Smooth muscle cell (in vitro differentiated cells): ENCODE measurements around the gene USP13. TPM values are rescaled to one million over a fixed set of nuclear protein-coding genes. Genes with fewer than 3 reads are reported as not detected.

Experiments
- DNase-seq: peaks from one replicate; lab custom pipeline; 2025; ENCODE audit not compliant: unreplicated experiment; lab: John Stamatoyannopoulos, UW
- H2AFZ ChIP-seq: fragments of 200-600 bp; sonication (generic); 2 replicates; pipeline ENCODE4 v1.6.0; 2016; ENCODE audit warnings: antibody characterized with exemption, low read depth, mild to moderate bottlenecking
- H3F3A ChIP-seq: fragments of 200-600 bp; sonication (generic); 2 replicates; pipeline ENCODE4 v1.6.0; 2017; ENCODE audit warnings: antibody characterized with exemption, low read depth
- H3K27ac ChIP-seq: fragments of 200-600 bp; sonication (generic); 2 replicates; pipeline ENCODE4 v1.5.1; 2016; ENCODE audit warnings: low read depth, mild to moderate bottlenecking
- H3K27me3 ChIP-seq: fragments of 200-600 bp; sonication (generic); 2 replicates; pipeline ENCODE4 v1.6.1; 2016; ENCODE audit warnings: low read depth, mild to moderate bottlenecking
- H3K36me3 ChIP-seq: fragments of 200-600 bp; sonication (generic); 2 replicates; pipeline ENCODE4 v1.5.1; 2016; ENCODE audit warnings: low read depth
- H3K4me1 ChIP-seq: fragments of 200-600 bp; sonication (generic); 2 replicates; pipeline ENCODE4 v1.5.1; 2016; ENCODE audit warnings: low read depth
- H3K4me2 ChIP-seq: fragments of 200-600 bp; sonication (generic); 2 replicates; pipeline ENCODE4 v1.6.0; 2016; ENCODE audit warnings: mild to moderate bottlenecking
- H3K4me3 ChIP-seq: fragments of 200-600 bp; sonication (generic); 2 replicates; pipeline ENCODE4 v1.5.1; 2016; ENCODE audit warnings: mild to moderate bottlenecking
- H3K79me2 ChIP-seq: fragments of 200-600 bp; sonication (generic); 2 replicates; pipeline ENCODE4 v1.6.0; 2016; ENCODE audit warnings: low read depth, mild to moderate bottlenecking
- H3K9ac ChIP-seq: fragments of 200-600 bp; sonication (generic); 2 replicates; pipeline ENCODE4 v1.6.0; 2016; ENCODE audit warnings: low read depth
- H3K9me3 ChIP-seq: fragments of 200-600 bp; sonication (generic); replicated peaks from 2 replicates; pipeline ENCODE4 v1.5.1; 2016; ENCODE audit warnings: low read depth
- H4K20me1 ChIP-seq: fragments of 200-600 bp; sonication (generic); 2 replicates; pipeline ENCODE4 v1.6.0; 2016; ENCODE audit warnings: low read depth
- CTCF ChIP-seq: fragments of 200-600 bp; sonication (generic); IDR thresholded peaks from 2 replicates; pipeline ENCODE4 v1.5.1; 2017; ENCODE audit warnings: borderline replicate concordance, mild to moderate bottlenecking, antibody characterized with exemption; ENCODE audit not compliant: insufficient read depth, poor library complexity, severe bottlenecking
- WGBS: methylation state at CpG from one replicate; pipeline ENCODE4 v1.1.7; 2016; ENCODE audit warnings: low lambda C conversion rate; 5-methylcytosine and 5-hydroxymethylcytosine counted together
- polyA plus RNA-seq: library from polyadenylated mRNA; unstranded; fragments of >200 nt; fragmentation: Nextera tagmentation; extraction: Ambion mirVana; gene quantifications from 2 replicates; pipeline ENCODE4 v1.2.1, GENCODE V29; 2016
- total RNA-seq: library from RNA; depleted of rRNA; stranded (reverse); fragments of >200 nt; gene quantifications from 2 replicates; pipeline ENCODE4 v1.2.3, GENCODE V29; 2014

The USP13 gene
- total and polyA plus RNA-seq, 2 experiments from 2014 or later: 2.0 to 3.2 TPM

- under 1% methylated on average over 45 of the region's 45 CpGs for WGBS
- H3K4me3 ChIP-seq: peak within 1 kb of the TSS; percentile 88
- H3F3A ChIP-seq: no peaks in the 10 kb centered on the region
- peak within 1 kb of the TSS; percentile 98 for H3K4me2 ChIP-seq
- H3K9me3 ChIP-seq: no peaks in the 10 kb centered on the region
- peaks cover 10% of the 10 kb centered on the region for H4K20me1 ChIP-seq
- DNase-seq: peak; percentile 52
- H2AFZ ChIP-seq: peak within 1 kb of the TSS; percentile 100
- H3K36me3 ChIP-seq: peaks cover 14% of the 10 kb centered on the region
- peak within 1 kb of the TSS; percentile 99 for H3K9ac ChIP-seq
- TF ChIP-seq CTCF: no peak
- H3K79me2 ChIP-seq: peaks cover 79% of the 10 kb centered on the region
- no peaks in the 10 kb centered on the region for H3K27me3 ChIP-seq
- peak within 1 kb of the TSS; percentile 90 for H3K27ac ChIP-seq
- H3K4me1 ChIP-seq: peaks cover 12% of the 10 kb centered on the region
These were observed 48.3 kb upstream of the USP13 start, which contains the start of the genes MRPL47 and NDUFB5 for GRCh38 chr3:179604321-179605078. TSS of gene MRPL47 (minus strand) at chr3:179604638. CDS start at chr3:179604624, 14 bp downstream. TSS of gene NDUFB5 (plus strand) at chr3:179604794. CDS start at chr3:179604816, 22 bp downstream.

GRCh38 chr3:179606534-179607085 lies 46.2 kb upstream of the USP13 start:
- Histone ChIP-seq H3K79me2 (peaks cover 83% of the 10 kb centered on the region), H3K4me2 (no peak overlapping the region), H4K20me1 (peaks cover 12% of the 10 kb centered on the region), H3K4me1 (peaks cover 12% of the 10 kb centered on the region), H3K36me3 (peaks cover 6% of the 10 kb centered on the region), H3F3A (no peaks in the 10 kb centered on the region), H3K9ac (no peak overlapping the region), H3K27ac (no peak overlapping the region), H2AFZ (no peak overlapping the region), H3K27me3 (no peaks in the 10 kb centered on the region), H3K4me3 (no peak overlapping the region), H3K9me3 (no peaks in the 10 kb centered on the region)
- no peak for DNase-seq
- no peak for TF ChIP-seq CTCF
- WGBS: 97% methylated on average over 4 of the region's 4 CpGs

GRCh38 chr3:179608931-179609720 lies 43.7 kb upstream of the USP13 start:
- H3K36me3 ChIP-seq: no peaks in the 10 kb centered on the region
- H3K9me3 ChIP-seq: no peaks in the 10 kb centered on the region
- H3K27ac ChIP-seq: no peak overlapping the region
- no peak overlapping the region for H3K9ac ChIP-seq
- H2AFZ ChIP-seq: no peak overlapping the region
- WGBS: 72% methylated on average over 6 of the region's 6 CpGs
- H3F3A ChIP-seq: peaks cover 7% of the 10 kb centered on the region
- no peak overlapping the region for H3K4me3 ChIP-seq
- H3K4me2 ChIP-seq: no peak overlapping the region
- TF ChIP-seq CTCF: no peak
- H3K4me1 ChIP-seq: peaks cover 7% of the 10 kb centered on the region
- peaks cover 58% of the 10 kb centered on the region for H3K79me2 ChIP-seq
- no peaks in the 10 kb centered on the region for H3K27me3 ChIP-seq
- no peak for DNase-seq
- H4K20me1 ChIP-seq: peaks cover 18% of the 10 kb centered on the region
